ENCODE results near the gene TXNDC8. TPM values are rescaled to one million over a fixed set of nuclear protein-coding genes. Genes with fewer than 3 reads are reported as not detected.
A peak's percentile ranks its signal among the peaks of the same experiment; 100 is the strongest.

TXNDC8 gene
- total RNA-seq, 1 donor: not detected

- no peaks in the 10 kb centered on the region for H3K9me3 ChIP-seq (ENCODE audit: low read depth, low read length)
- TF ChIP-seq, protein P1, sequence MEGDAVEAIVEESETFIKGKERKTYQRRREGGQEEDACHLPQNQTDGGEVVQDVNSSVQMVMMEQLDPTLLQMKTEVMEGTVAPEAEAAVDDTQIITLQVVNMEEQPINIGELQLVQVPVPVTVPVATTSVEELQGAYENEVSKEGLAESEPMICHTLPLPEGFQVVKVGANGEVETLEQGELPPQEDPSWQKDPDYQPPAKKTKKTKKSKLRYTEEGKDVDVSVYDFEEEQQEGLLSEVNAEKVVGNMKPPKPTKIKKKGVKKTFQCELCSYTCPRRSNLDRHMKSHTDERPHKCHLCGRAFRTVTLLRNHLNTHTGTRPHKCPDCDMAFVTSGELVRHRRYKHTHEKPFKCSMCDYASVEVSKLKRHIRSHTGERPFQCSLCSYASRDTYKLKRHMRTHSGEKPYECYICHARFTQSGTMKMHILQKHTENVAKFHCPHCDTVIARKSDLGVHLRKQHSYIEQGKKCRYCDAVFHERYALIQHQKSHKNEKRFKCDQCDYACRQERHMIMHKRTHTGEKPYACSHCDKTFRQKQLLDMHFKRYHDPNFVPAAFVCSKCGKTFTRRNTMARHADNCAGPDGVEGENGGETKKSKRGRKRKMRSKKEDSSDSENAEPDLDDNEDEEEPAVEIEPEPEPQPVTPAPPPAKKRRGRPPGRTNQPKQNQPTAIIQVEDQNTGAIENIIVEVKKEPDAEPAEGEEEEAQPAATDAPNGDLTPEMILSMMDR (IDR thresholded peaks at IDR 0.05; ENCODE audit: extremely low read depth, low read depth, low read length): no peak
These were observed 53.3 kb downstream of the TXNDC8 start for GRCh38 chr9:110284211-110284844.

DNA sequence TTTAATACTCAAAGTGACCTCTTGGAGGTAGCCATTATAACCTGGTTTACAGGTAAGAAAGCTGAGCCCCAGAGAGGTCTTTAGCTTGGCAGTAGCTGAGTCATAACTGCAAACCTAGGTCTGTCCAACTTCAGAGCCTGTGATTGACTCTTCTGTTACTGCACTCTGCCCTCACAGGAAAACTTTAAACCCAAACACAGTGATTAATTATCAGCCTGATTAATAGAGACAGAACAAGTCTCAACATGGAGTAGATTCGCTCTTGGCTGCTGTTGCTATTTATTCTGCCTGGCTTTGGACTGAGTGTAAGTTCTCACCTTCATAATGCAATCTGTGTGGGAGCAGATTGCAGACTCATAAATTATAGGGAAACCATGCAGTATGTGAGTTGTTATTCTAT lies 53.9 kb downstream of the TXNDC8 start:
- DNase-seq (ENCODE audit: insufficient read length, low spot score, missing footprints): no peak
- Histone ChIP-seq H3K9me3 (ENCODE audit: low read depth, low read length) (no peaks in the 10 kb centered on the region), H3K36me3 (ENCODE audit: insufficient read depth, low read length) (no peaks in the 10 kb centered on the region), H3K4me3 (ENCODE audit: insufficient read depth, low read length) (no peak overlapping the region), H3K79me2 (ENCODE audit: insufficient read depth, low read length) (no peaks in the 10 kb centered on the region), H3K27me3 (ENCODE audit: insufficient read depth, low read length) (no peaks in the 10 kb centered on the region), H3K27ac (ENCODE audit: low read depth, low read length) (no peak overlapping the region), H2AFZ (ENCODE audit: low read length) (no peak overlapping the region), H3K4me1 (ENCODE audit: insufficient read depth, low read length) (no peaks in the 10 kb centered on the region), H4K20me1 (ENCODE audit: insufficient read depth, low read length) (no peaks in the 10 kb centered on the region), H3K4me2 (ENCODE audit: insufficient read depth, low read length) (no peak overlapping the region)
- TF ChIP-seq, protein P1 (IDR thresholded peaks at IDR 0.05; ENCODE audit: extremely low read depth, low read depth, low read length): no peak

More at GRCh38 chr9:110284211-110284844, 53.3 kb downstream of the TXNDC8 start:
- no peak for DNase-seq (ENCODE audit: insufficient read length, low spot score, missing footprints)
- no peak overlapping the region for H2AFZ ChIP-seq (ENCODE audit: low read length)
- no peaks in the 10 kb centered on the region for H3K36me3 ChIP-seq (ENCODE audit: insufficient read depth, low read length)
- H3K4me1 ChIP-seq (ENCODE audit: insufficient read depth, low read length): no peaks in the 10 kb centered on the region
- H3K27ac ChIP-seq (ENCODE audit: low read depth, low read length): no peak overlapping the region
- H3K4me3 ChIP-seq (ENCODE audit: insufficient read depth, low read length): no peak overlapping the region
- H3K27me3 ChIP-seq (ENCODE audit: insufficient read depth, low read length): no peaks in the 10 kb centered on the region
- H3K4me2 ChIP-seq (ENCODE audit: insufficient read depth, low read length): no peak overlapping the region
- H4K20me1 ChIP-seq (ENCODE audit: insufficient read depth, low read length): no peaks in the 10 kb centered on the region
- no peaks in the 10 kb centered on the region for H3K79me2 ChIP-seq (ENCODE audit: insufficient read depth, low read length)

GRCh38 chr9:110282739-110283081 lies 55.0 kb downstream of the TXNDC8 start:
- Histone ChIP-seq H4K20me1 (ENCODE audit: insufficient read depth, low read length) (no peaks in the 10 kb centered on the region), H3K36me3 (ENCODE audit: insufficient read depth, low read length) (no peaks in the 10 kb centered on the region), H3K4me1 (ENCODE audit: insufficient read depth, low read length) (peaks cover 6% of the 10 kb centered on the region), H3K27ac (ENCODE audit: low read depth, low read length) (no peak overlapping the region), H2AFZ (ENCODE audit: low read length) (no peak overlapping the region), H3K9me3 (ENCODE audit: low read depth, low read length) (no peaks in the 10 kb centered on the region), H3K4me3 (ENCODE audit: insufficient read depth, low read length) (no peak overlapping the region), H3K27me3 (ENCODE audit: insufficient read depth, low read length) (no peaks in the 10 kb centered on the region), H3K79me2 (ENCODE audit: insufficient read depth, low read length) (no peaks in the 10 kb centered on the region), H3K4me2 (ENCODE audit: insufficient read depth, low read length) (no peak overlapping the region)
- TF ChIP-seq, protein P1 (IDR thresholded peaks at IDR 0.05; ENCODE audit: extremely low read depth, low read depth, low read length): no peak
- no peak for DNase-seq (ENCODE audit: insufficient read length, low spot score, missing footprints)

DNA sequence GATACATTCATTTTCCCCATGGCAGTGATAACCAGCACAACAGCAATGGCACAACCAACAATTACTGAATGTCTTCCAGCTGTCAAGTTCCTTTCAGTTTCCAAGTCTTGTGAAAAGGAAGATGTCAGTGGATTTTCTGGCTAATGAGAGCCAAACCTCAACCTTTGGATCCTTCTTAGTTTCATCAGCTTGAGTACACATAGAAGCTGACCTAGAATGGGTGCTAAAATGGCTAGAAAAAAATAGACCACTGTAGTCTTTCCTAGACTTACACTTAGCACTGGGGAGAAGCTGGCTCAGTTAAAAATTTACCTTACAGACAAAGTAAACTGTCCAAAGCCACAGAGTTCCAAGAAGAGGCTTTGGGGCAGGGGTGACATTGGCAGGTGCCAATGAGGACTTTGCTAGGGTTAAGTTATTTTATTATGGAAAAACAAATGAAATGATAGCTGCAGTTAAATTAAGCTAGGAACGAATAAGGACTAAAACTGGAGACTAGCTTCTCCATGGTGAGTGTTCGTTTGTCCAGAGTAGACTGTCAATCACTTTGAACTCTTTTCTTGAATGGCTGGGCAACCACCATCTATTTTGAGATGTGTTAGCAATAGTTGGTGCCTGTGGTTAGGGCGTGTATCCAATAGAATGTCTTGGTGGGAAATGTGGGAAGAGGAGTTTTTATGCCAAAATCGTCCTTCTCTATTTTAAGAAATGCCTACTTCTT lies 55.5 kb downstream of the TXNDC8 start:
- Histone ChIP-seq H3K4me2 (ENCODE audit: insufficient read depth, low read length) (no peak overlapping the region), H2AFZ (ENCODE audit: low read length) (no peak overlapping the region), H4K20me1 (ENCODE audit: insufficient read depth, low read length) (no peaks in the 10 kb centered on the region), H3K4me3 (ENCODE audit: insufficient read depth, low read length) (no peak overlapping the region), H3K79me2 (ENCODE audit: insufficient read depth, low read length) (no peaks in the 10 kb centered on the region), H3K36me3 (ENCODE audit: insufficient read depth, low read length) (no peaks in the 10 kb centered on the region), H3K4me1 (ENCODE audit: insufficient read depth, low read length) (peaks cover 8% of the 10 kb centered on the region), H3K9me3 (ENCODE audit: low read depth, low read length) (no peaks in the 10 kb centered on the region), H3K27me3 (ENCODE audit: insufficient read depth, low read length) (no peaks in the 10 kb centered on the region), H3K27ac (ENCODE audit: low read depth, low read length) (no peak overlapping the region)
- TF ChIP-seq, protein P1 (IDR thresholded peaks at IDR 0.05; ENCODE audit: extremely low read depth, low read depth, low read length): no peak
- DNase-seq (ENCODE audit: insufficient read length, low spot score, missing footprints): peak; percentile 61
